IPS-18a (cell line): Measurements from ENCODE around the gene DMRTB1.

Experiments used
- H3K27ac ChIP-seq: one replicate; pipeline ENCODE4 v1.5.1; 2013; ENCODE audit warnings: low read length
- H3K27me3 ChIP-seq: one replicate; pipeline ENCODE4 v1.6.1; 2013; ENCODE audit warnings: mild to moderate bottlenecking, low read length; ENCODE audit not compliant: control insufficient read depth, insufficient read depth
- H3K36me3 ChIP-seq: one replicate; pipeline ENCODE4 v1.6.1; 2013; ENCODE audit warnings: low read depth, low read length; ENCODE audit not compliant: control insufficient read depth
- H3K4me1 ChIP-seq: one replicate; pipeline ENCODE4 v1.6.1; 2013; ENCODE audit warnings: low read depth, low read length; ENCODE audit not compliant: control insufficient read depth
- H3K4me3 ChIP-seq: one replicate; pipeline ENCODE4 v1.5.1; 2013; ENCODE audit warnings: low read length
- H3K9ac ChIP-seq: one replicate; pipeline ENCODE4 v1.6.1; 2013; ENCODE audit warnings: mild to moderate bottlenecking, low read length, moderate library complexity
- H3K9me3 ChIP-seq: one replicate; pipeline ENCODE4 v1.6.1; 2013; ENCODE audit warnings: low read depth, low read length; ENCODE audit not compliant: control insufficient read depth

DMRTB1 gene

GRCh38 chr1:53468374-53468773, 9.2 kb downstream of the DMRTB1 start:
- Histone ChIP-seq H3K9me3 (no peaks in the 10 kb centered on the region), H3K4me1 (peaks cover 6% of the 10 kb centered on the region), H3K36me3 (no peaks in the 10 kb centered on the region), H3K9ac (no peak overlapping the region), H3K4me3 (no peak overlapping the region), H3K27me3 (peaks cover 6% of the 10 kb centered on the region), H3K27ac (no peak overlapping the region)

- Histone ChIP-seq H3K27ac (no peak overlapping the region), H3K27me3 (peaks cover 6% of the 10 kb centered on the region), H3K9ac (no peak overlapping the region), H3K9me3 (no peaks in the 10 kb centered on the region), H3K4me1 (peaks cover 6% of the 10 kb centered on the region), H3K36me3 (no peaks in the 10 kb centered on the region), H3K4me3 (no peak overlapping the region)
Measured at GRCh38 chr1:53469373-53469772, 10.2 kb downstream of the DMRTB1 start.

GRCh38 chr1:53470155-53470554, 11.0 kb downstream of the DMRTB1 start:
- H3K9me3 ChIP-seq = no peaks in the 10 kb centered on the region
- H3K4me1 ChIP-seq = peaks cover 6% of the 10 kb centered on the region
- no peak overlapping the region for H3K27ac ChIP-seq
- H3K27me3 ChIP-seq = peaks cover 6% of the 10 kb centered on the region
- peak overlapping the region; percentile 35 for H3K4me3 ChIP-seq
- no peak overlapping the region for H3K9ac ChIP-seq
- H3K36me3 ChIP-seq = no peaks in the 10 kb centered on the region

DNA sequence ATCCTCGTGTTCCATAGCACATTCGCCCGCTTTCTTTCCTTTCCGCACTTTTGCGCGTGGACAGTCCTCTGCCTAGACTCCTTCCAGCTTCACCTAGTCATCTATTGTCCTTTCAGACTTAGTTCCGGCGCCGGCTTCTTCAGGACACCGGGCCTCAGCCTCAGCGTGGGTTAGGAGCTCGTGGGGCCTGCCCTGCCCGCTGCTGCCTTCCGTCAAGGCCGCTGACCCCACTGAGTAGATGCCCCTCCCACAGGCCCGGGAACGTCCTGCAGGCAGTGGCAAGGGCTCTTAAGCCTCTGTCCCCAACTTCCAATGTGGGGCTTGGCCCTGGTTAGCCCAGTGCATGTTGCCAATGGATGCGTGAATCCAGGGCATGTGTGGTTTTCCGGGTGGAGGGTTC, 11.4 kb downstream of the DMRTB1 start:
- H3K27ac ChIP-seq = no peak overlapping the region
- peaks cover 6% of the 10 kb centered on the region for H3K4me1 ChIP-seq
- peak overlapping the region; percentile 35 for H3K4me3 ChIP-seq
- no peaks in the 10 kb centered on the region for H3K9me3 ChIP-seq
- H3K9ac ChIP-seq = no peak overlapping the region
- H3K27me3 ChIP-seq = peaks cover 6% of the 10 kb centered on the region
- no peaks in the 10 kb centered on the region for H3K36me3 ChIP-seq

GRCh38 chr1:53471000-53471399, 11.8 kb downstream of the DMRTB1 start:
- no peaks in the 10 kb centered on the region for H3K9me3 ChIP-seq
- H3K4me1 ChIP-seq = peaks cover 6% of the 10 kb centered on the region
- H3K4me3 ChIP-seq = no peak overlapping the region
- H3K9ac ChIP-seq = no peak overlapping the region
- H3K27ac ChIP-seq = no peak overlapping the region
- H3K27me3 ChIP-seq = peaks cover 6% of the 10 kb centered on the region
- H3K36me3 ChIP-seq = no peaks in the 10 kb centered on the region

DNA sequence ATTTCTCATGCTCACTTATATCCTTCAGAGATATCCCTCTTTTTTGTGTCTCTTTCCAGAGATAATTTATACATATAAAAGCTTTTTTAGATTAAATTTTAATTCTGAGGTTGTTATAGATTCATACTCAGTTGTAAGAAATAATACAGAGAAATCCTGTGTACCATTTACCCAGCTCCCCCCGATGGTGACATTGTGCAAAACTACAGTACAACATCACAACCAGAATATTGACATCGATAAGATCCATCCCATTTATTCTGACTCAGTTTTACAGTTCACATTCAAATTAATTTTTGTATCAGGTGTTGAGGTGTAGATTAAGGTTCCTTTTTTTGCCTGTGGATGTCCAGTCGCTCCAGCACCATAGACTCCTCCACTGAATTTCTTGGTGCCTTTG, 14.3 kb downstream of the DMRTB1 start:
- Histone ChIP-seq H3K4me3 (no peak overlapping the region), H3K9ac (no peak overlapping the region), H3K36me3 (no peaks in the 10 kb centered on the region), H3K27me3 (peaks cover 6% of the 10 kb centered on the region), H3K27ac (no peak overlapping the region), H3K4me1 (peaks cover 6% of the 10 kb centered on the region), H3K9me3 (no peaks in the 10 kb centered on the region)

DNA sequence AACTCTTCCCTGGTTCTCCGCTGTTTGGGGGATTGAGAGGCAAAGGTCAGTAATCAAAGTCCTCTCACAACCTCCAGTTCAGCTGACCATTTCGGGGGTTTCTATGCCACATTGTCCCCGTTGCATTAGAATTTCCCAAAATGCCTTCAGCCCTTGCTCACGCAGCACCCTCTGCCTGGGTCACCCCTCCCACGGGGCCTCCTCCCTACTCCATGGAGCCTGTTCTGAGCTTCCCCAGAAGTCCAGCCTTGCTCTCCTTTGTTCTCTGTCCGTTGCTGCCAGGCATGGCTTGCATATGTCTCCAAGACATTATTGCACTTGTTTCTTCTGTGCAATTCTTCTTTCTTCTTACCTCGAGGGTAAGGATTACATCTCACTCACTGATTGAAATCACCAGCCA, 16.5 kb downstream of the DMRTB1 start:
- Histone ChIP-seq H3K36me3 (no peaks in the 10 kb centered on the region), H3K4me3 (no peak overlapping the region), H3K9ac (no peak overlapping the region), H3K27ac (no peak overlapping the region), H3K4me1 (peaks cover 1% of the 10 kb centered on the region), H3K27me3 (peaks cover 6% of the 10 kb centered on the region), H3K9me3 (no peaks in the 10 kb centered on the region)

GRCh38 chr1:53476579-53476978, 17.4 kb downstream of the DMRTB1 start:
- H3K27ac ChIP-seq = no peak overlapping the region
- H3K4me3 ChIP-seq = no peak overlapping the region
- no peak overlapping the region for H3K9ac ChIP-seq
- H3K9me3 ChIP-seq = no peaks in the 10 kb centered on the region
- H3K36me3 ChIP-seq = no peaks in the 10 kb centered on the region
- no peaks in the 10 kb centered on the region for H3K4me1 ChIP-seq
- H3K27me3 ChIP-seq = no peaks in the 10 kb centered on the region

GRCh38 chr1:53477651-53478501, 18.7 kb downstream of the DMRTB1 start:
- Histone ChIP-seq H3K27ac (no peak overlapping the region), H3K4me1 (no peaks in the 10 kb centered on the region), H3K9ac (no peak overlapping the region), H3K9me3 (no peaks in the 10 kb centered on the region), H3K36me3 (no peaks in the 10 kb centered on the region), H3K27me3 (no peaks in the 10 kb centered on the region), H3K4me3 (no peak overlapping the region)

- H3K4me3 ChIP-seq = no peak overlapping the region
- no peaks in the 10 kb centered on the region for H3K4me1 ChIP-seq
- no peaks in the 10 kb centered on the region for H3K9me3 ChIP-seq
- H3K9ac ChIP-seq = no peak overlapping the region
- no peaks in the 10 kb centered on the region for H3K36me3 ChIP-seq
- H3K27ac ChIP-seq = no peak overlapping the region
- no peaks in the 10 kb centered on the region for H3K27me3 ChIP-seq
Measured at GRCh38 chr1:53478502-53478818, 19.3 kb downstream of the DMRTB1 start.

DNA sequence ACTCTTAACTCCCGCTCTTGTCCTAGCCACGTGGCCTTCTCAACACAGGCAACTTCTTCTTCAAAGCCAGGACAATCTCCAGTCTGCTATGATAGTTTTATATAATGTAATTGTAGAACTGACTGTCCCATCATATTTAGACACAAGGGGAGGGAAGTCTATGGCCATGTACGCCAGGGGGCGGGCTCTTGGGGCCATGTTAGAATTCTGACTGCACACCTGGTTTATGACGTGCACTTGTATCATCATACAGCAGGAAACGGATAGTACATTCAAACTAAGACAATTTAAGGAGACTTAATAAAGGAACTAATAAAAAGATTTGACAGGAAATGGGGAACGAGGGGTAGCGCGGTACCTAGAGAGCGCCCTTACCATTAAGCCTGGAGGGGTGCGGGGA, 21.5 kb downstream of the DMRTB1 start:
- H3K9me3 ChIP-seq = no peaks in the 10 kb centered on the region
- no peak overlapping the region for H3K4me3 ChIP-seq

GRCh38 chr1:53481456-53481855, 22.3 kb downstream of the DMRTB1 start:
- no peak overlapping the region for H3K9ac ChIP-seq
- H3K4me1 ChIP-seq = no peaks in the 10 kb centered on the region
- H3K4me3 ChIP-seq = no peak overlapping the region
- H3K9me3 ChIP-seq = no peaks in the 10 kb centered on the region
- H3K36me3 ChIP-seq = no peaks in the 10 kb centered on the region
- H3K27ac ChIP-seq = no peak overlapping the region
- no peaks in the 10 kb centered on the region for H3K27me3 ChIP-seq

More for the DNA sequence above, 21.5 kb downstream of the DMRTB1 start:
- Histone ChIP-seq H3K4me1 (no peaks in the 10 kb centered on the region), H3K27me3 (no peaks in the 10 kb centered on the region), H3K9ac (no peak overlapping the region), H3K27ac (no peak overlapping the region), H3K36me3 (no peaks in the 10 kb centered on the region)
